ENCODE measurements around the gene BCAS4.

GRCh38 chr20:50903353-50904051 is 108.6 kb downstream of the BCAS4 start:
- TF ChIP-seq CTCF (conservative IDR thresholded peaks at IDR 0.05 in 1 of 2, IDR thresholded peaks at IDR 0.05 in 1 of 2; ENCODE audit: low read depth in 1 of 2, low read length in 2 of 2), result no peak
- no peak for TF ChIP-seq EZH2 (IDR thresholded peaks at IDR 0.05; ENCODE audit: low read length, missing control alignments)

Measured in fibroblast of lung (primary cell).